Germinal center (tissue), 1 donor: ENCODE data around the gene ERRFI1.

ENCODE experiments used
- DNase-seq: peaks from one replicate; pipeline ENCODE4 v3.0.0; 2012; ENCODE audit warnings: mixed read lengths, low spot score

The ERRFI1 gene

DNA sequence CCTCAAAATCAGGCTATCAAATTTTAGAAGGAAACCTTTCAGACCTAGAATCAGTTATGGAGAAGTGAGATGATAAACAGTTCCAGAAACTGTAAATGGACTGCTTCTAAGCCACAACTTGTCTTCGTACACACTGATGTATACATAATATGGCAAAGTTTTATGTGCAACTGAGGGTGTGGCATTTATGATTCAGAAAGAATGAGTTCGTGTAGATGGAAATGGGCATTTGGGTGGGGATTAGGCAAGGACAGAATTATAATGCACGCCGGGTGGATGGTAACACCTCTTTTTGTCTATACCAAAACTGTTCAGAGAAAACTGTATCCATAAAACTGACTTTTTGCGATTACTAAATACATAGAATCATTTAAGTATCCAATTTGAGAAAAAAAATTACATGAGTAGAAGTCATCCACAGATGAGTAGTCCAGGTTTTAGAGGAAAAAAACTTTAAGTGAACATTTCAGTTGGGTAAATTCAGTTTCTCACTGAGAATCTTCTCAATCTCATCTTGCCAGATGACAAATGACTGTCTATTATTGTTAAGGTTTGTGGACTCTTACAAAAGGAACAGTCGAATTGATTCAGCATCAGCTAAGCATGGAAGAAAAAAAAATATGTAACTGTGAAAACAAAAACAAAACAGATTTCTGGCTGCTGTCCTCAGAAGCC, 22.5 kb downstream of the ERRFI1 start:
- no peak for DNase-seq

DNA sequence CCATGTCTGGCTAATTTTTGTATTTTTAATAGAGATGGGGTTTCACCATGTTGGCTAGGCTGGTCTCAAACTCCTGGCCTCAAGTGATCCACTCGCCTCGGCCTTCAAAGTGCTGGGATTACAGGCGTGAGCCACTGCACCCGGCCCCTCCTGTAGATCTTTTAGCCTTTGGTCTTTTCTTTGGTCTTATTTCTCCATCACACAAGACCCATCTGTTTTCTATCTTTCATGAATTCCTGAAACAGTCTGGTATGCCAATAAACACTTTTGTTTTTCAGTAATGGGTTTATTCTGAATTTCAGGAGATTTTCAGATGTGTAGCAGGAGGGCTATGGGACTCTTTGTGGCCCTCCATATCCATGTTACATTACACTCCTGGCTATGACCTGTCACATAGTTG, 23.2 kb downstream of the ERRFI1 start:
- no peak for DNase-seq

DNA sequence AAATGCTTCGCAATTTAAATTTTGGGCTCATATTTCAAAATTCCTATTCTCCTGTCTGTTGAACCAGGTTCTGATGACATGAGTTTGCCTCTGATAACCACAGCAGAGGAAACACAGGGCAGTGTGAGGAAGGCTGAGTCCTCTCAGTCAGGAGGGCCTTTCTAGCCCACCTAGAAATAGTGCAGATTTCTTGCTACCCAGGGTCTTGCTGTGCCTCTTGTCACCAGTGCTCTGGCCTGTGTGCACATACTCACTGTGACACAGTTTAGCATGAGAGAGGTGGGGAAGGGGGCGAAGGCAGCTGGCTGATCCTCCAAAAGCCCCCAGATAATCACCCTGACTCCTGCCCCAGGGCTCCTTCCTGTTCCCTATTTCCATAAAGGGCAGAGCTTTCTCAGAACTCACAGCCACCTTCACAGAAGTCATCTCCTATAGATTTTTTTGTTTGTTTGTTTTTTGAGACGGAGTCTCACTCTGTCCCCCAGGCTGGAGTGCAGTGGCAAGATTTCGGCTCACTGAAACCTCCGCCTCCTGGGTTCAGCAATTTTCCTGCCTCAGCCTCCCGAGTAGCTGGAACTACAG, 23.7 kb downstream of the ERRFI1 start:
- DNase-seq = no peak

DNA sequence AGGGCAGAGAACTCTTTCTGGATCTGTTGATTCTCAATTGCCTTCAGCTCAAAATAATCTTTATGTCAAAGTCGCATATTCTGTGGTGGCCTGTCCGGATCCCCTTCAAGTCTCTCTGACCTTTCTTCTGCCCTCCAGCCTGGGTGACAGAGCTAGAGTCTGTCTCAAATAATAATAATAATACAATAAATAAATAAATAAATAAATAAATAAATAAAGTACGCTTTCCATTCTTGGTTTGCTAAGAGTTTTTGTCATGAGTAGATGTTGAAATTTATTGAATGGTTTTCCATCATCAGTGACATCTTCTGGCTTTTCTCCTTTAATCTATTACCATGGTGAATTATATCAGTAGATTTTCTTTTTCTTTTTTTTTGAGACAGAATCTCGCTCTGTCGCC, 30.7 kb downstream of the ERRFI1 start:
- DNase-seq = no peak

DNA sequence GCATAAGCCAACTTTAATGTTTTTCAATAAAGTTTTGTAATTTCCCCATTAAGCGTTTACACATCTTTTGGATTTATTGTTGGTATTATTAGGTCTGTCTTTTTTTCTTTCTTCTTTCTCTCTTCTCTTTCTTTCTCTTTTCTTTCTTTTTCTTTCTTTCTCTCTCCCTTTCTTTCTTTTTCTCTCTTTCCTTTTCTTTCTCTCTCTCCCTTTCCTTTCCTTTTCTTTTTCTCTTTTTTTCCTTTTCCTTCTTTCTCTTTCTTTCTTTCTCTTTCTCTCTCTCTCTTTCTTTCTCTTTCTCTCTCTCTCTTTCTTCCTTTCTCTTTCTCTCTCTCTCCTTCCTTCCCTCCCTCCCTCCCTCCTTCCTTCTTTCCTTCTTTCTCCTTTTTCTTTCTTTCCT, 31.3 kb downstream of the ERRFI1 start:
- DNase-seq = no peak

DNA sequence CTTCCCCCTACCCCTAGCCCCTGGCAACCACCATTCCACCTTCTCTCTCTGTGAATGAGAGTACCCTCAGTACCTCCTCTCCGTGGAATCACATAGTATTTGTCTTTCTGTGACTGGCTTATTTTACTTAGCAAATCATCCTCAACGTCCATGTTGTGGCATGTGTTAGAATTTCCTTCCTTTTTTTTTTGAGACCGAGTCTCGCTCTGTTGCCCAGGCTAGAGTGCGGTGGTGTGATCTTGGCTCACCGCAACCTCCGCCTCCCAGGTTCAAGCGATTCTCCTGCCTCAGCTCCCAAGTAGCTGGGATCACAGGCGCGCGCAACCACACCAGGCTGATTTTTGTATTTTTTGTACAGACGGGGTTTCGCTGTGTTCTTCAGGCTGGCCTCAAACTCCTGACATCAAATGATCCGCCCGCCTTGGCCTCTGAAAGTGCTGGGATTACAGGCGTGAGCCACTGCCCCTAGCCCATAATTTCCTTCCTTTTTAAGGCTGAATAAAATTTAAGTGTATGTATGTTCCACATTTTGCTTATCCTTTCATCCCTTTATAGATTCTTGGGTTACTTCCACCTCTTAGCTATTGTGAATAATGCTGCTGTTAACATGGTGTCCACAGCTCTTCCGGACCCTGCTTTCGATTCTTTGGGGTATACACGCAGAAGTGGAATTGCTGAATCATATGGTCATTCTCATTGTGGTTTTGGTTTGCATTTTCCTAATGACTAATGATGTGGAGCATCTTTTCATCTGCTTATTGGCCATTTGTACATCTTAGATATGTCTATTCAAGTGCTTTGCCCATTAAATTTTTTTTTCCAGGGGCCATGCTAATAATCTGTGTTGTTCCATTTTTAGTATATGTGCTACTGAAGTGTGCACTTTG, 32.3 kb downstream of the ERRFI1 start:
- DNase-seq = no peak

DNA sequence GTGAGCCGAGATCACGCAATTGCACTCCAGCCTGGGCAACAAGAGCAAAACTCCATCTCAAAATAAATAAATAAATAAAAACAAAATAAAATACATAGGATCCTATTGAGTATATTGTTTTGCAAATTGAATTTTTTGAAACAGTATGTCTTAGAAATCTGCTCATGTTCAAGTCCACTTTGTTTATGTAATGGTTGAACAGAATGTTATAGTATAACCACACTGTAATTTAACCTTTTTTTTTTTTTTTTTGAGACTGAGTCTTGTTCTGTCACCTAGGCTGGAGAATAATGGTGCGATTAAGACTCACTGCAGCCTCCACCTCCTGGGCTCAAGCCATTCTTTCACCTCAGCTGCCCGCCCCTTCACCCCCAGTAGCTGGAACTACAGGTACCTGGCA, 33.2 kb downstream of the ERRFI1 start:
- DNase-seq = no peak

DNA sequence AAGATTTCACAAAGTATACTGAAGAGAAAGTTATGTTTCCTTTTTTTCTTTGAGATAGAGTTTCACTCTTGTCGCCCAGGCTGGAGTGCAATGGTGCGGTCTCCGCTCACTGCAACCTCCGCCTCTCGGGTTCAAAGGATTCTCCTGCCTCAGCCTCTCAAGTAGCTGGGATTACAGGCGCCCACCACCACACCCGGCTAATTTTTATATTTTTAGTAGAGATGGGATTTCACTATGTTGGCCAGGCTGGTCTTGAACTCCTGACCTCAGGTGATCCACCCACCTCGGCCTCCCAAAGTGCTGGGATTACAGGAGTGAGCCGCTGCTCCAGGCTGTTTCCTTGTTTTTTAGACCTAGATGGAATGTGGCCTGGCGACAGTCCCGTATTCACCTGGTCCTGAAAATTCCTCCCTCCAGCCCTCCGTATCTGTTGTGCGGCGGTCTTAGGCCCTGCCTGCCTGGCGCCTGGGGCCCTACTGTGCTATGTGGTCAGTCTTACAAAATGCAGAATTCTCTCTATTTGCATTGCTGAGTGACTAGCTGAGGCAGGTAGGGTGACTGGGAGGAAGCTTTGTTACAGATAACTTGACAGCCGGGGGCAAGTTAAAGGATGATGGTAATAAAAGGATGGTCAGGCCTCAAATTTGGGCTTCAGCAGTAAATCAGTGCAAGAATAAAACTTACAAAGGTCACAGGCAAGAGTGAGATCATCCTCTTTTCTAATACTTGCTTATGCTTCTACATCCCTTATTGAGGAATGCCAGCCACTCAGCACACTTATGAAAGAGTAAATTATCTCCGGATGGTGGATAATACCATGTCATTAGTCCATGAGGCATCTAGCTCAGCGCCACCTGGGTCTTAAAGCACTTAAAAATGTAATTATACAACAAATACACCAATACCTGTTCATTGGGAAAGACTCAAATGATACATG, 34.3 kb downstream of the ERRFI1 start:
- no peak for DNase-seq

DNA sequence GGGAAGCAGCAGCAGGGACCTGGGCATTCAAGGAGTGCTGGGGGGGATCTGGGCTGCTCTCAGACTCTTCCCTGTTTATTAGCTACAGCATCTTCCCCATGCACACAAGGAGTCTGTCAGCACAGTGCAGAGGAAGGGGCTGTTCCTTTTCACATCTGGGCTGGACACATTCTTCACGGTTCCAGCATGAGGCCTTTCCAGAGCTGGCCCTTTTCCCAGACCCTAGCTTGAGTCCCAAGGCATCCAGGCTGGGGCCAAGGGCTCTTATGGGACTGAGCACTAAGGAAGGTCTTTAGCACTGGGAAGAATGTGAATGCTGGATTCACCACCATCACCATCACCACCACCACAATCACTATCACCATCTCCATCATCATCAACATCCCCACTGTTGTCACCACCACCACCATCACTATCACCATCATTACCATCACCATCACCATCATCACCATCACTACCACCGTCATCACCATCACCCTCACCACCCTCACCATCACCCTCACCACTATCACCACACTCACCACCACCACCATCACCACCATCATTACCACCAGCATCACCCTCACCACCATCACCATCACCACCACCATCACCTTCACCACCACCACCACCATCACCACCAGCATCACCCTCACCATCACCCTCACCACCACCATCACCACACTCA, 36.2 kb downstream of the ERRFI1 start:
- no peak for DNase-seq

DNA sequence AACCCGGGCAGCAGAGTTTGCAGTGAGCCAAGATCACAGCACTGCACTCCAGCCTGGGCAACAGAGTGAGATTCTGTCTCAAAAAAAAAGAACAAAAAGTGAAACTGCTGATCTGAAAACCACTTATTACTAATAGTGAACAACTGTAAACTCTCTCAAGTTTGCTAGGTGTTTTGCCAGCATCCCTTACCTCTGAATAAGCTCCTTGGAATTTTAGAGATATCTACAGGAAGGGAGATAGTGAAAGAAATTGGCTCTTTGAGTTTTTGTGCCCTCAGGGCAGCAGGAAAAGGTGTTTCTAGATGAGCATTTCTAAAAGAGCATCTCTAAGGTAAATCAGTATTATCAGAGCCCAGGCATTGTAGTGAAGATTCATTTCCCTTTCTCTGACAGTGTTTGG, 37.5 kb downstream of the ERRFI1 start:
- DNase-seq = no peak

DNA sequence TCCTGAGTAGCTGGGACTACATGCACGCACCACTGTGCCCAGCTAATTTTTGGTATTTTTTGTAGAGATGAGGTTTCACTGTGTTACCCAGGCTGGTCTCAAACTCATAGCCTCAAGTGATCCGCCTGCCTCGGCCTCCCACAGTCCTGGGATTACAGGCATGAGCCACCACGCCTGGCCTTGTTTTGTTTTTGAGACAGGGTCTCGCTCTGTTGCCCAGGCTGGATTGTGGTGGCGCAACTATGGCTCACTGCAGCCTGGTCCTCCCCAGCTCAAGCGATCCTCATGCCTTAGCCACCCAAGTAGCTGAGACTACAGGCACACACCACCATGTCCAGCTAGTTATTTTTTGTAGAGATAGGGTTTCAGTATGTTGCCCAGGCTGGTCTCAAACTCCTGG, 38.6 kb downstream of the ERRFI1 start:
- no peak for DNase-seq

DNA sequence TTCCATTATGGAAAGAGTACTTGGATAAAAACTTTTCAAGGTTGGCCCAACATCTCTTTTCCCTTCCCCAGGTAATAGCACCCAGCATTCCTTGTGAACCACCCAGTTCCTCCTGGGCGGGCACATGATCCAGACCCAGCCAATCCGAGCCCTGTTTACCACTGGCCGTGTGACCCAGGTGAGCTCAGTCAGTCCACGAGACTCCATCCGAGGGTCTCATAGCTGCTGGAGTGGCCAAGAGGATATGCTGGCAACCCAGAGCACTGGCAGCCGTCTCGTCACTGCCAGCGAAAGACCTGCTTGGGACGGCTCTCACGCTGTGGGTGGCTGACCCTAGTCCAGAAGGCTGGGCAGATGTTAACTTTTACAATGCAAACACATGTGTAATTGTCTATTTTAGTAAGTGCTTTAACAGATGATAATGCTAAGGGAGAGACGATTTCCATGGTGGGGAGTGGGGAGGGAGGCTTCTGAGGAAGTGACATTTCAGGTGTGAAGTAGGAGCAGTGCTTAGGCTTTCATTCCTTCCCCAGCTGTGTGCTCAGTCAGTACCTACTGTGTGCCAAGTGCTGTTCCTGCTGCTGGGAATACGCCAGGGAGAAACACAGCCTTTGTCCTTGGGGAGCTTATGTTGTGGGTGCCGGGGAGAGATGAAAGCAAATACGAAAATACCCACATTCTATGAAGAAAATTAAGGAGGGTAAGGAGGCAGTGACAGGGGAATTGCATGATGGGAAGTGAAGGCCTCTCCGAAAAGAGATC, 40.1 kb downstream of the ERRFI1 start:
- DNase-seq = no peak

DNA sequence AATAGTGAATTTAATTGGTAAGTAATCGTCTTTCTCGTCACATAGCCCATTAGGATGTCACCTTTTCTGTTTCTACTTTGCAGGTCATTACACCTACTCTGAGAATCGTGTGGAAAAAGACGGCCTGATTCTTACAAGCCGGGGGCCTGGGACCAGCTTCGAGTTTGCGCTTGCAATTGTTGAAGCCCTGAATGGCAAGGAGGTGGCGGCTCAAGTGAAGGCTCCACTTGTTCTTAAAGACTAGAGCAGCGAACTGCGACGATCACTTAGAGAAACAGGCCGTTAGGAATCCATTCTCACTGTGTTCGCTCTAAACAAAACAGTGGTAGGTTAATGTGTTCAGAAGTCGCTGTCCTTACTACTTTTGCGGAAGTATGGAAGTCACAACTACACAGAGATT, 41.3 kb downstream of the ERRFI1 start:
- no peak for DNase-seq

DNA sequence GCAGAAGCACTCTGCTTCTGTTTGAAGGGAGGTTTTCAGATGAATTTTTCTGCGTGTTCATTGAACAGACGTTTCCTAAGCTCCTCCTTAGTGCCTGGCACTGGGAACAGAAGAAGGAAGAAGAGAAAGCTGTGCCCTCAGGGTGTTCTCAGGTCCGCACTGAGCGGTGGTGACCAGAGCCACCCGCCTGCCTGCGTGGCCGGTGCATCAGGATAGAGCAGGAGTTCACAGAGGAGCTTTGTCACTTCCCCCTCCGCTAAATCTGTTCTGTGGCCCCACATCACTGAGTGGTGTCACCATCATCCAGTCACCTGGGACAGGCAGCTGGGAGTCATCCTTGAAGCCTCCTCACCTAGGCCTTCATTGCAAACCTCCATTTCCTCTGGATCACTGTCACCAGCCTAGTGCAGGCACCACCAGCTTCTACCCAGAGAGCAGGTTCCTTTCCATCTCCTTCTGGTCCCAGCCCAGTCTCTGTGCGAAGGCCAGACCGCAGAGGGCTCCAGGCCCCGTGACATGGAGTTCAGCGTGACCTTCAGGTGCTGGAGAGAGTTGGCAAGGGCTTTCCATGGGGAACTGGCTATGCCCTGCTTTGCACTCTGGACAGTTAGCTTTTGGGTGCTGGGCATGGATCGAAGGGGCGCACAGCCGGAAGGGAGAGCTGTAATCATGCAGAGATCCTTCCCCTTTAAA, 42.9 kb downstream of the ERRFI1 start:
- DNase-seq = no peak

DNA sequence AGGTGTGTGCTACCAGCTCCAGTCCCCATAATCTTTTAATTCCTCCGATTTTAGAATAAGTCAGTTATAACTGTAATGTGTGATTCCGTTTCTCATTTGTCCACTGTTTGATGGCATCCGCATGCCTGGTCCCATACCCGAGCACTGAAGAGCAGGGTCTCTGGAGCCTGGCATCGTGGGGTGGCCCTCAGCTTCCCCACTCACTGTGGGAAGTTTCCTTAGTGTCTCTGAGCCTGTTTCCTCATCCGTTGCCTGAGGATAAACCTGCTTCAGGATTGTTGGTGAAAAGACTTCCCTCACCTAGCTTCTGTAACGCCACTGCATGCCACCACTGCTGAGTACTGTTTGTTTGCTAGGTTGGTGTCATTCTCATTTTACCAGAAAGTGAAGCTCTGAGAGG, 45.1 kb downstream of the ERRFI1 start:
- DNase-seq = no peak

DNA sequence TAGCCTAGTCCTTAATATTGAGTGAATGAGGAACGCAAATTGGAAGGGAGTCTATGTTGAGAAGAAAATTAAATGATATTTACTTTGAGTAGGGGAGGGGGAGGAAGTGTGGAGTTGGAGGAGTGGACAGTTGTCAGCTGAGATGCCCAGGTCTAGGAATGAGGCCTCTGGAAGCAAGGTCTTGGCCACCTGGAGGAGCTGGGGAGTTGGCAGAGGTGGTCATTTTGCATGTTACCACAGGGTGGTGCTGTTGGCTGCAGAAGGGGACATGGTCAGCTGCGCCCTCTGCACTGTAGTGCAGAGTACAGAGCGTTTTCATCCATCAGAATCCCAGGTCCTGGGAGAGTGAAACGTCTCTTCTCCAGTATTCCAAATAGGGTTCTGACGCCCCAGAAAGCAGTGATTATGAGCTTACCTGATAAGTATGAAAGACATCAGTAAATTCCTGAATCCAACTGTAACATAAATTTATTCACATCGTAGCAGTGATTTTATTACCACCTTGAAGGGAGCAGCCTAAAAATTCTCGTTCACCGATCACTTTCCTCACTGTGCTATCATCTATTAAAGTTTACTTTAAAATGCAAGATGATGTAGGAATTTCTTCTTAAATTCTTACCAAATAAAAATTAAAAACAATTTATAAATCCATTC, 50.8 kb downstream of the ERRFI1 start:
- DNase-seq = peak; percentile 43

DNA sequence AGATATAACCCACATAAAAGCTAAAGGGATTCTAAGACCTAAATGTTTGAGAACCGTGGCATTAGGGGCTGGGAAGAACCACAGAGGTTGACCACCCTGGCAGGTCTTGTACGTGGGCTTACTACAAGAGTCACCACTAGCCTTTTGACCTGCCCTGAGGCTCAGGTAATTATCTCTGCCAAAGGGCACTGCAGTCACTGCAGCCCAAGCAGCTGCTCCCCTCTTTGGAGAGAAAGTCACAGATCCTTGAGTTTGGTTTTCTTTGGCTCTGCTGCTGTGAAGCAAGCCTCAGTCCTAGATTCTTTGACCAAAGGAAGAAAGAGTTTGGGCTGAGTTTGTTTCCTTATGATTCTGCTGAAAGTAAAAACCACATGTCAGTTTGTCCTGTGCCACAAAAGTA, 53.0 kb downstream of the ERRFI1 start:
- DNase-seq = no peak

DNA sequence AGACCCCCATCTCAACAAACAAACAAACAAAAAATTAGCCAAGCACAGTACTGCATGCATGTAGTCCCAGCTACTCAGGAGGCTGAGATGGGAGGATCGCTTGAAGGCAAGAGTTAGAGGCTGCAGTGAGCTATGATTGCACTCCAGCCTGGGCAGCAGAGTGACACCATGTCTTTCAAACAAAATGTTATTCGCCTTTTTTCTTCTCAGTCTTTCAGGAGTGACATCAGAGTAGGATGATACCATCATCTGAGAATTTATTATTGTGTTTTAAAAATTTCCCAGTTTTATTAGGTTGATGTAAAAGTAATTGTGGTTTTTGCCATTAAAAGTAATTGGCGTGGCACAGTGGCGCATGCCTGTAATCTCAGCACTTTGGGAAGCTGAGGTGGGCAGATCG, 53.8 kb downstream of the ERRFI1 start:
- no peak for DNase-seq

DNA sequence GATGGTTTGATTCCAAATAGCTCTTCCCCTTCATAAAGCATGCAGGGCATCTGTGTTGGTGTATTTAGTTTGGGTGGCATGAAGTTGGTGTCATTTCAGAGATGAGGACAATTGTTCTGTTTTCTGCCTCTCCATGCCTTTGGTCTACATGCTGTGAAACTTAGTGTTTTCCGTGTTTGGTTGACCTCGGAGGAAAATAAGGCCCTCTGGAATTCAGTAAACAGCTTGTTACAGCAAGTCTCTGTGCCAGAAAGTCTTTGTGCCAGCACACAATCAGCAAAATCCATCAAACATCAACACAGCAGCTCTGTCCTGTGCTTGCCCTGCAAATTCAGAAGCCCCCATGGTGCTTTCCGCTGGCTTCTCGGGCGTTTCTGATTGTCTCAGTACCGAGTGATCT, 55.1 kb downstream of the ERRFI1 start:
- no peak for DNase-seq

DNA sequence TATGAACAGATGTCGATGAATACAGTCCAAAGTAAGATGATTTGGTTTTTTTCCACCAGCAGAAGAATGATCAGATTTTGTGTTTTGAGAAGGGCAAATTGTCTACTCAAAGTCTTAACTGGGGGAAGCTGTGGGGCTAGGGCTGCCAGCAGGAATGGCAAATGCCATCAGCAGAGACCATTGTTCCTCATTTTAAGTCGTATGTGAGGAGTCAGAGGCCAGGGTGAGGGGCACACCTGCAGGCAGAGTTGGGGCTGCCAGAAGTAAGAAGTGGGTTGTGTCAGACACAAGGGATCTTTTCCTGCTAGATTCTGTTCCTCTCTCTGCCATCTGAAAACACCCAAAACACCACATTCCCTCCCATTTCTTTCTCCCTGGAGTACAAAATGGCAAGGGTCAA, 55.9 kb downstream of the ERRFI1 start:
- no peak for DNase-seq
